Stimulated activated CD4-positive, alpha-beta T cell treated with anti-CD3 and anti-CD28 coated beads, Interleukin-2, amount 100 ng/mL, for 4 hours (primary cell): ENCODE measurements around the gene TMEM109.

ENCODE experiments used
- DNase-seq: peaks from one replicate; pipeline ENCODE4 v3.0.0-alpha.2; 2020; ENCODE audit warnings: low read depth

TMEM109 gene

DNA sequence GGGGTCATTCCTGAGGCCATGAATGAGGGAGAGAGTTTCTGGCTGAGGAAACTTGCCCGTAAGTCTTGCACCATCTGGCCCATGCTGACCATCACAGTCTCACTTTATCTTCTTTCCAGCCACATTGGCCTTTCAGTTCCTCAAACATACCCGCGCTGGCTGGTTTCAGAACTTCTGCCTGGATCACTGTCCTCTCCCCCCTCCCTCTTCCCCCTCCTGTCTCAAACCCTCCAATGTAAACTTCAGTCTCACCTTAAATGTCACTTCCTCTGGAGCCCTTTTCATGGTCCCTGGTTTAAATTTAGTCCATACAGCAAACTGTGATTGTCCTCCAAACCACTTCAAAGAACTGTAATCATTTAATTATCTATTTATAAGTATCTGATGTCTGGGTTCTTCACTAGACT is 3.7 kb upstream of the TMEM109 start:
- DNase-seq: no peak

DNA sequence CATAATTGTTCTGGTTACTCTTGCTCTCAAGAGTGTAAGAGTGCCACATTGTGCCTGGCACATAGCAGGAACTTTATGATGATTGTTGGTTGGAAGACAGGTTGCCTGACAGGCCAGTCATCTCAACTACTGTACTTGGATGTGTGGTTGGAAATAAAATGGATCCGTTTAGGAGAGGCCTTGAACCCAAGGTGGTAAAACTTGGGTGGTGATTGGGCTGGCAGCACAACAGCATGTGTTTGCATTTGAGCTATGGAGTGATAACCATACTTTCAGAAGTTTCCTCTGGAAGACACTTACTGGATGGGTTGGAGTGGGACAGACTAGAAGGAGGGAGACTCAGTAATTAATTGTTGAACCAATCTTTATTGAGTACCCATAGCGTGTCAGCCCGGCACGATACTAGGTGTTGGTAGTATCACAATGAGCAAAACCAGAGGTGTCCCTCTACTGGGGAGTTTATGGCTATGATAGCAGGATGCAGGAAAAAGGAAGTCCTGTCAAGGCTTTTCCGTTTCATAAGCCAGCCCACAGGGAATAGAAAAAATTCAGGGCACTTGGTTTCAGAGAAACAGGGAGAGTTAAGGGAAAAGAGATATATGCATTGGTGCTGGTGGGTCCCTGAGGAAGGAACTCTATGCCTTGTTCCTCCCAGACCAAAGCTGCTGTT is 3.1 kb upstream of the TMEM109 start:
- DNase-seq: no peak

DNA sequence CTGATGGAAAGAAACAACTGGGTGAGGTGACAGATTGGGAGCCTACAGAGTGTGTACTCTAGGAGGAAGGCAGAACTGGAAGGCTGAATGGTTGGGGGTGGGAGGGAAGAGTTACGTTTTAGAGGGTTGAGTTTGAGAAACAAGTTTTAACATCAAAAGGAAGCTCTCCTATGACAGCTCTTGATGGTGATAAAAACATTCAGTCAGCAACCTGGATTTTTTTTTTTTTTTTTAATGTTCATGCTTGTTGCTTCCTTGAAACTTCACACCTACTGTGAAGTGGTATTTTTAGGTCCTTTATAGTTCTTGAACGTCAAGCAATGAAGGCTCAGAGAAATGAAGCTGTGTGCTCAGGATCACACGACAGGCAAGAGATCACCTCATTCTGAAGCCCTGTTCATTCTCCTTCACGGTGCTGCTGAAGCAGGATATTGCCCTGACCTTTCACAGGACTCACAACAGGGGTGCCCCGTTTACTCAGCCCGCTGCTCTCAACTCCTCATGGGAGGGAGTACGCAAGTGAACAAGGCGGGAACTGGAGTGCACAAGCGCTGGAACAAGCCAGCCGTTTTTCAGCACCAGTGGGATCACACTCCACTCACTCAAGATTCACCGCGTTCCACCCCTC is 1.6 kb upstream of the TMEM109 start:
- no peak for DNase-seq

DNA sequence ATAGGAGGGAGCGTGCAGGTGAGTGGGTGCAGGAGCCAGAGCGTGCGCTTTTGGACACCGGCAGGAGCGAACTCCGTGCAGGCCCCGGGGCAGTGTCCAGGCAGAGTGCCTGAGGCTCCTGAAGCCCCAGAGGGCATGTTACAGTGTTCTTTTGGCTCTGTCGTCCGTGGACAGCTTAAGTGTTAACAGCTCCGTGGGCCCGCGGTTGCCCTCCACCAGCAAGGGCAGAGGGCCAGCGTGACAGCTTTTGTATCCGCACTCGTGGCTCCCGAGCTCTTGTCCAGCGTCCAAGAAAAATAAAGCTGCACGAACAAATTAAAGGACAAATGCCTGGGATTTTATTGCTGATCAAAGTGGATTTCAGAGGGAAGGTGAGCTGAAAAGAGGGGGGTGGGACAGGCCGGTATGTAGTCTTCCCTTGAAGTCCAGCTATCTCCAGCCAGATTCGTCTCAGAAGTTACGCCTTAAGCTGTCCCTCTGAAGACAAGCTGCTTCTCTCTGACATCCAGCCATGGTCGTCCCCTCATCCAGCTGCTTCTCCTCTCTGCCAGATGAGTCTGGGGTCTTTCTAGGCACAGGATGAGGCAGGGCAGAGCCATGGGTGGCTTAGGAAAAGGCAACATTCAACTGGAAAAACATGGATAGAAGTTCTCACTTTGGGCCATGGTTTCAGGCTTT is 968 bp upstream of the TMEM109 start:
- DNase-seq: no peak

DNA sequence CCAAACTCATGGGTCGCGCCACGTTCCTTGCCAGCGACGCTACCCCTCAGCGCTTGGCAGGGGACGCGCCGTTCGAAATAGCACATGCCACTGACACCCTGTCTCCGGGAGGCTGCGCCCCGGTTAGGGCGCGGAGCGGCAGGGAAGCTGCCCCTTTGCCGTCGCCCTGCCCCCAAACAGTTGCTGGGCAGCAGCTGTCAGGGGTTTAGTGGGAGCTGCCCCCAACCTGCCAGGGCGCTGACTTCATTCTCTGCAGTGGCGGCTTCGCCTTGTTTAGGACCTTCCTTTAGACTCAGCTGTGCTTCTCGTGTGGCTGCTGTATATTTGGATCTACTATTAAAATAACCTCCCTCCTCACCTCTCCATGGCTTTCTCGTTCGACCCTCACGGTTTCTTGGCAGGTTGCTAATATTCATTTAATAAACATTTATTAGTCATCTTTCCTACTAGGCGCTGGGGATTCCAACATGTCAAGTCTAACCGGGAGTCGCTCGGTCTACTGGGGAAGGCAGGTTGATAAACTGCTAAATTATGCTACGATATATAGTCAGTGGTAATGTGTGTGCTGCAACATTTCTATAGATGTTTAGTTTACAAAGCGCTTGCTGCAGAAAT is 782 bp downstream of the TMEM109 start:
- DNase-seq: no peak

DNA sequence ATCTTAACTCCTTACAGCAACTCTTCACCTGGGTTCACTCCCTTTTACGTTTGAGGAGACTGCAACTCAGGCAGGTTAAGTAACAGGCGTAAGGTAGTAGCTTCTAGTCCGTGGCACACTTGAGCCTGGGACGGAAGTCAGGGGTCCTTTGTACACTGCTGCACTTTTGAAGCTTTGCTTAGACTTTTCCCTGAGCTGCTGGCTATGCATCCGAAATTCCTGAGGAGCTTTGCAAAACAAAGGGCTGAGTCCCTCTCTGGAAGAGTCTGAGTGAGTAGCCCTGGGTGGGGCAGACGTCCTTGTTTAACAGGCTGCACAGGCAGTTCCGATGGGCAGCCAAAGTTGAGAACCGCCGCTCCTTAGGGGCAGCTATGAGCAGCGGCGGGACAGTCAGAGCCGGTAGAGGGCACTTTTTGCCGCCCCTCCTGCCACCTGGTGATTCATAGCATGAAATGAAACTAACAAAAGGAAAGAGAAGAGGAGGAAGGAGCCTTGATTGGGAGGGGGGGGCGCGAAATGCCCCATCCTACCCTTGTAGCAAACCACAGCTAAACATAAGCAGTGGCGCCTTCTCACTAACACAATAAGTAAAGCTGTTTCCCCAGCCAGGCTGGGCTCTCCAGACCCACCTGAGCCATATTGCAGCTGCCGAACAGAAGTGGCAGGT is 1.4 kb downstream of the TMEM109 start:
- peak; percentile 62 for DNase-seq

DNA sequence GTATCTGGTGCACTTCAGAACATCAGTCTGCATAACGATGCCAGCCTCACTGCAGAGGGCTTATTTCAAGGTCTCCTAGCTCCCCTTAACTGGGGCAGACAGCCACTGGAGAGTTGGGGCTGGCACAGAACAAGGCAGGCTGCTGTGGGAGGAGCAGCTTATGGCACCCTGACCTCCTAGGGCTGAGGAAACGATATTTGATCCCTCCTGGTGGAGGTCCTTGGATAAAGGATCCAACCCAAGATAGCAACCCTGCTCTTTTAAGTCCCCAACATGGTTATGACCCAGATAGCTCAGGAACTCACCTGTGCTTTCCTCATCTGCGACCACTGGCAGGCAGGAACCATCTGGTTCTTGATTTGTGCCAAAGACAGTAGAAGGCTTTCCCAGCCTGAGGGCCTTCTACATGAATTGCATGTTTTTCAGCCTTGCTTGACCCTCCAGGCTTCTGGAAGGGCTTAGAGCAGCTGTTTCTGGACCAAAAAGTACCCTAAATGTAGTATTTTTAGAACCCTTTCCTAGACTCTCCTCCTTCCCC is 2.8 kb downstream of the TMEM109 start:
- no peak for DNase-seq

DNA sequence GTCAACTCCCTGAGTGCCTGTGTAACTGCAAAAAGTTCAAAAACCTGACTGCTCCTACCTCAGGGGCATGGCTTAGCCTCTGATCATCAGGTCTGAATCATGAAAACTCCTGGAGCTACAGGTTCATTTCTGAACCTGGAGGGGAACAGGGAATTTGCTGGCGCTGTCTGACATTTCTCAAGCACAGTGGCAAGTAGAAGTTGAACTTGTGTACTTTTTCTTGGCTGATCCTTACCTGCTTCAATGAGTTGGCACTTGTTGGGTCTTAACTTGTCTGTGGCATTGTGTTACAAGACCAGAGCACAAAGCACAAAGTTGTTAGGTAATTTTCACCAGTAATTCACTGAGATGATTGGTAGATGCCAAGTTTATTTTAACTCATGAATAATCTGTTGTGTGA is 3.3 kb downstream of the TMEM109 start:
- no peak for DNase-seq

DNA sequence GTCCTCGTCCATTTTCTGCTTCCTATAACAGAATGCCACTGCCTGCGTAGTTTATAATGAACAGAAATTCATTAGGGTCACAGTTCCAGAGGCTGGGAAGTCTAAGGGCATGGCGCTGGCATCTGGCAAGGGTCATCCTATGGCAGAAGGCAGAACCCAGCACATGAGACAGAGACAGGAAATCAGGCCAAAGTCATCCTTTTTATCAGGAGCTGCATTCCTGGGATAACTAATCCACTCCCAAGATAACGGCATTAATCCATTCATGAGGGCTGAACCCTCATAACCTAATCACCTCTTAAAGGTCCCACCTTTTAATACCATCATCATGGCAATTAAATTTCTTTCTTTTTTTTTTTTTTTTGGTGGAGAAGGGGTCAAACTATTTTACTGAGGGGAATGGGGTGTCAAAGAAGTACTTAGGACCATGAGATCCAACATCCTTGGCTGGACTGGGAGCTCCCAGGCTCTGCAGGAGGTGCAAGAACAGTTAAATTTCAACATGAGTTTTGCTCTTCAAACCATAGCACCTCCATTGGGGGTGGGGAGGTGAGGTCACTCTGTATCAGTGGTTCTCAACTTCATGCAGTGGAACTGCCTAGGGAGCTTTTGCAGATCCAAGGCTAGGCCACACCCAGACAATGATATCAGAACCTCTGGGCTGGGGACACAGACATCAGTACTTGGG is 4.4 kb downstream of the TMEM109 start:
- DNase-seq: no peak

DNA sequence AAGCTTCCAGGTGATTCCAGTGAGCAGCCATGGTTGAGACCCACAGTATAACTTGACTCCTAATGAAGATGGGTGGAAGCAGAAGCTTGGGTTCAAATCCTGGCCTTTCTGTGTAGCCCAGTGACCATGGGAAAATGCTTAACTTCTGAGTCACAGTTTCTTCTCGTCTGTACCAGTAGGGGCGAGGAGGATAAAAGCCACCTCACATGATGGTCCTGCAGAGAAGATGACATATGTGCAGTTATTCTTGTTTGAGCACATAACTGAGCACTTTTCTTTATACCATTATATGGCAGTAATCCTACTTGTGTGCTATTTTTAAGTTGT is 4.9 kb downstream of the TMEM109 start:
- DNase-seq: no peak

DNA sequence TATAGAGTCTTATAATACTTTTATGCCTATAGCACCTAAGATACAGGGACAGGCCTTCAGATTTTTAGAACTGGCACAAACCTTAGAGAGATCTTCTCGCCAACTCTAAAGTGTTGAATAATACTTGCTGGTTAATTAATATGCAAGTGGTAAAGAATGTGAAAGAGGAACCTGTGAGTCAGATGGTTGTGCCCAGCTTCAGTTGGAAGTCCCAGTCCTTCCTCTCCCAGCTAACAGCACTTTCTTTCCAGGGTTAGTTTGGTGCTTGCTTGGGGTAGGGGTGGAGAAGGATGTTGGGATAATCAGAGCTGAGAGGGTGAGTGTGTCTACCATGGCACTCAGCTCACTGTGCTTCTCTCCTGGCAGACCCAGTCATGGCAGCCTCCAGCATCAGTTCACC is 5.4 kb downstream of the TMEM109 start:
- DNase-seq: no peak

DNA sequence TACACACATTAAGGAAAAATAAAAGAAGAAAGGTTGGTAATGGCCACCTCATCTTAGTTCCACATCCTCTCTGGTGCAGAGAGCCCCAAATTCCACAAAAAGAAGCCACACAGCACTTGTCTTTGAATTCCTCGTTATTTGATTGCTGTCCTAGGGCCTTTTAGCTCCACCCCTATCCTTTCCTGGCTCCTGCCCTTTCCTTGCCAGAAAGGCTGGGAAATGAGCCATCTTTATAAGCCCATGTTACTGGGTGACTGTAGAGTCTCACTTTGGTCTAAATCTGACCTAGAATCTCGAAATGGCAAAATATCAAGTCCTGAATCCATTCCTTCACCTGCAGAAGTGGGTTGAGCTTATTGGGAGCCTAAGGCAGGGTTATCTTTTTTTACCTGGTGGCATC is 6.0 kb downstream of the TMEM109 start:
- DNase-seq: no peak

DNA sequence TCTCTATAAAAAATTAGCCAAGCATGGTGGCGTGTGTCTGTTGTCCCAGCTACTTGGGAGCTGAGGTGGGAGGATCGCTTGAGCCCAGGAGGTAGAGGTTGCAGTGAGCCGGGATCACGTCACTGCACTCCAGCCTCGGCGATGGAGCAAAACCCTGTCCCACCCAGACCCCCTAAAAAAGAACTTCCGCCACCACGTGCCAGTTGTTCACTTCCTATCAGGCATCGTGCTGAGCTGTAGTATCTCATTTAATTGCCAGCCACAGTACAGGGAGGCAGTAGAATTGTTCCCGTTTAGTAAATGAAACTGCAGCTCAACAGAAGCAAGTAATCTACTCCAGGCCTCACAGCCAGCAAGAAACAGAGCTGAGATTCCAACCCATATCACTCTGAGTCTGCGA is 7.3 kb downstream of the TMEM109 start:
- DNase-seq: no peak

DNA sequence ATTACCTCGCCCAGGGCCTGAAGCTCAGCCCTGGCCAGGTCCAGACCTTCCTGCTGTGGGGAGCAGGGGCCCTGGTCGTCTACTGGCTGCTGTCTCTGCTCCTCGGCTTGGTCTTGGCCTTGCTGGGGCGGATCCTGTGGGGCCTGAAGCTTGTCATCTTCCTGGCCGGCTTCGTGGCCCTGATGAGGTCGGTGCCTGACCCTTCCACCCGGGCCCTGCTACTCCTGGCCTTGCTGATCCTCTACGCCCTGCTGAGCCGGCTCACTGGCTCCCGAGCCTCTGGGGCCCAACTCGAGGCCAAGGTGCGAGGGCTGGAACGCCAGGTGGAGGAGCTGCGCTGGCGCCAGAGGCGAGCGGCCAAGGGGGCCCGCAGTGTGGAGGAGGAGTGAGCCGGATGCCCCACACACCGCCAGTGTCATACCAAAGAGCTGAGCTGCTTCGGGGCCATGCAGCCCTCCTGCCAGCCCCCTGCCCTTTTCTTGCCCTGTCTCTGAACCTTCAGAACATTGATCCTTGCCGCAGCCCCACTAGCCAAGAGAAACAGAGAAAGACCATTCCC is 7.9 kb downstream of the TMEM109 start:
- DNase-seq: no peak

DNA sequence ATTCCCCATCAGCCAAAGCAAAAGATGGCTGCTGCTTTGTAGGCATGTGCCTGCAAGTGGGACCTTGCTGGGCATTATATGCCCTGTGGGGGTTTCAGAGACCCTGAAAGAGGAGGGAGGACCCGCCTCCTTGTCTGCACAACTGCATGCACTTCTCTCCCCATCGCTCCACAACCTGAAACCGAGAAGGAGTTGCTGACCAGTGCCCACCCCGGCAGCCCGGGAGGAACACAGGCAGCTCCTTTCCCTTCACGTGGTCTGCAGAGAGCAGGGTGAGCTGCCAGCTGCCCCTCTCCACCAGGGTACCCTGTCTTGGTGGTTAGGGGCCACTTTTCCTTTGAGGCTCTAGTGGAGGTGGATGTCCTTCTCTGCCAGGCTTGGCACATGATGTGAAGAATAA is 8.9 kb downstream of the TMEM109 start:
- no peak for DNase-seq

DNA sequence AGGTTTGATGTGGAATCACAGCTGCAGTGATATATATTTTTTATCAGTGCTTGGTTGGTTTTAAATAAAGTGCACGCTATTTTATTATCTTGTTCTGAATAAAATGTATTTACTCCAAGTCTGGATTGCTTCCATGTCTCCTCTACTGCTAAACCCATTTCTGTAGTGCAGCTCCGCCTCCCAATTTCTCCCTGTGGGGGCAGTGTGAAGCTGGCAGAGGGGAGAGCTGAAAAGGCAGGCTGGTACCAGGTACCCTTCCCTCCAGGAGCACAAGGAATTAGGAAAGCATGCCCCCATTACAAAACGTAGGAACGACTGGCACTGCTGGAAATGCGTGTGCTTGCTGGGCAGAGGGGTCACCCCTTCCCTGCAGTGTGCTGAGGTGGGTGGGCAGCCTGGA is 9.4 kb downstream of the TMEM109 start:
- DNase-seq: no peak

DNA sequence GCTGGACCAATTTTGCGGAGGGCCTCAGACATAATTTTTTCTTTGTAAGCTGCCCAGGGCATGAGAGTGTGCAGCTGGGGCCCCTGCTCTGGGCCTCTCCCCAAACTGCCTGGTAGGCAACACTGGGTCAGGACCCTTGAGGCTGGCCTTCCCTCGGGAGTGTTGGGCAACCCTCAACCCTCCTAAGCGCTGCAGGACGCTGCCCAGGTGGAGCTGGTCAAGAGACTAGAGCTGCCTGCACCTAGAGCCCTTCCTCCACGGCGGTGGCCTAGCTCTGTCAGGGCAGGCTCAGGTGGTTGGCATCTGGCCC is 9.8 kb downstream of the TMEM109 start:
- DNase-seq: no peak

DNA sequence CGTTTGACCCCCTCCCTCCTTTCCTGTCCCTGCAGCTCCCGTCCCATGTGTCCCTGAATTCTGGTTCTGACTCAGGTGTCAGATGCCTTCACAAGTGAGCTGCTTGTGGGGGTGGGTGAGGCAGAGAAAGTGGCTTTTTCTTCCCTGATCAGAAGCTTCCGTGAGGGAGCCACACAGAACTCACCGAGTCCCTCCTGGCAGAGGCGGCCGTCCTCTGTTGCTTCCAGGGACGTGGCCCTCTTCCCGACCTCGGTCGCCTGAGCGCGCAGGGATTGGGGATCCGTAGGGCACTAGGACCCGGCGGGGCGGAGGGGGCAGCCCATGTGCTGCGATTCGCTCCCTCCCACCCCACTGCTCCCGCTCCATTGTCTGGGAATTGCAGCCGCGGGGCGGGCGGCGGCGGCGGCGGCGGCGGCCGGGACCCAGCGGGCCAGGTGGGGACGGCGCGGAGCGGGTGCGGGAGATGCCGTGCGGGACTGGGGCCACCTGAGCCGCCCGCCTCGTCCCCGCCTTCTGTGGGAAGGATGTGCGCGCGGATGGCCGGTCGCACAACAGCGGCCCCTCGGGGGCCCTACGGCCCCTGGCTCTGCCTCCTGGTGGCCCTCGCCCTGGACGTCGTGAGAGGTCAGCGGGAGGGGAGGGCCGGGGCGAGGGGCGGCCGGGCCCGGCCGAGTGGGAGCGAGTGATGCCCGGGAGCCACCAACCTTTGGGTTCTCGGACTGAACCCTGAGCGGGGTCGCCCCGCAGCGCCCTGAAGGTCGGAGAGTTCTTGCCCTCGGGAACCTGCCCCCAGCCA is 10.3 kb downstream of the TMEM109 start, which contains the start of gene TMEM132A:
Gene TMEM132A, plus strand, starts transcription at position 351 of the 796 bp plus-strand sequence. Its CDS starts 174 bp downstream, at position 525.
- DNase-seq: no peak

DNA sequence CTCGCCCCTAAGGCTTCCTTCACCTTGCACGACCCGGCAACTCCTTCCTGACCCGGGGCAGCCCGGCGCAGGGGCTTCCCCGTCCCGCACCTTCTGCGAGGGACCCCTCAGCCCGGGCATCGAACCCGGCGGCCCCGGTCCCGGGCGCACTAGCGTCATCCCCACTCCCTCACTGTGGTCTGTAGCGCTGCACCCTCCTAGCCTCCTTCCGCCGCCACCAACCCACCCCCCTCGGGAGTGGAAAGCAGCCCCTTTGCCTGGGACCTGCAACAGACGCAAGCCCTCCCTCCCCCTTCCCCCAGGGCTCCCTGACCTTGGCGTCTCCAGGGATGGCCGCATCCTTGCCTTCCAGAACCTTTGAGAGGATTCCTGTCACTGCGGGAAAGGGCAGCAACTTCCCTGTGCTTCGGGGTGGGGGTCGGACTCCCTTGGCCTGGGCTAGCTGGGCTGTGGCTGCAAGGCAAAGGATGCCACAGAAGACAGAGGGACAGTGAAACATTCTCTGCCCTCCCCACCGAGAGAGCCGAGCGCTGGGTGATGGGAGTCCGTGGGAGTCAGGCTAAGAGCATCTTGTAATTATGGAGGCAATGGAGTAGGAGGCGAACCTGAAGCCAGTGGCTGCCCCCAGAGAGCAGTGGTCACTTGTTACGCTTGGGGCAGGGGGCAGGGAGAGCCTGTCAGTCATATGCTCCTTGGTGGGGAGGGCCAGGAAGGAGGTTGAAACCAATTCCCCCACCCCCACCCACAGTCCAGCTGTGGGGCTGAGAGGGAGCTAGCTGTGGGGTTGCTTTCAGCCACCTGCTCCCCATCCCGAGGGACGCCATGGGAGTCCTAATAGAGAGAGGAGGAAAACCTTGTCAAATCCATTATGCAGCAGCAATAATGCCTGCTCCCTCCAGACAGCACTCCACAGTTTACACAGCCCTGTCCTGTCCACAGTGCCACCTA is 11.2 kb downstream of the TMEM109 start:
- DNase-seq: no peak

DNA sequence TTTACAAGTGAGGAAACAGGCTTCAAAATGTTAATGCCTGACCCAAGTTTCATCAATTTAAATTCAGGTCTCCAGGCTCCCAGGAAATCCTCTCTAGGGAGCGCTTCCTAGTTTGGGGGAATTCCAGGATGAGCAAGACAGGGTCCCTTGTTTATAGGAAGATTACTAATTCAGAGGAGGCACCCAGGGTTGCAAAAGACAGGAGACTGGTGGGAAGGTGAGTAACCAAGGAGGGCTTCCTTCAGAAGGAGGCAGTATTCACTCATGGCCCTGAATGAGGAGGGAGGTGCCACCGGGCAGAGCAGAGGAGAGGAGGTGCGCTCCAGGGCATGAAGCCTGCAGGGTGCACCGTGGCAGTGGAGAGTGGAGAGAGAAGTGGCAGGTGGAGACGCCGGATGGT is 11.9 kb downstream of the TMEM109 start:
- no peak for DNase-seq
